NOMO-1 treated with dmso at 0.1 percent for 144 hours (cell line): Measurements from ENCODE around the gene MGA.

Experiments
- DNase-seq: peaks from one replicate; lab custom pipeline; 2025; ENCODE audit not compliant: unreplicated experiment; lab: John Stamatoyannopoulos, UW

MGA gene

DNA sequence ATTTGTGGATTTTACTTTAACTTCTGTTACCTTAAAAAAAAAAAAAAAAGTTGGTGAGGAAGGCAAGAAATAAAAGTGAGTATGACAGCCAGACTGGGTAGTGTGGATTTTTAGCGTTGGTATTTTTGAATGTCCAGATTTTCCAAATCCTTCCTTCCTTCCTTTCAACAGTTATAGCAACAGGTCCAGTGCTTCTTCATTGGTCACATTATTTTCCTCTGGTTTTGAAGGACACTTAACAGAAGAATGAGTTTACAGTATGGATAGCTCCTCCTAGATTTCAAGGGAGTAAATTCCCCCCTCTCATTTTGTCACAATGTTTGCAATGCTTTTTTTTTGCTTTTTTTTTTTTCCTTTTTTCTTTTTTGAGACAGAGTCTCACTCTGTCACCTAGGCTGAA is 120.5 kb downstream of the MGA start:
- no peak for DNase-seq

DNA sequence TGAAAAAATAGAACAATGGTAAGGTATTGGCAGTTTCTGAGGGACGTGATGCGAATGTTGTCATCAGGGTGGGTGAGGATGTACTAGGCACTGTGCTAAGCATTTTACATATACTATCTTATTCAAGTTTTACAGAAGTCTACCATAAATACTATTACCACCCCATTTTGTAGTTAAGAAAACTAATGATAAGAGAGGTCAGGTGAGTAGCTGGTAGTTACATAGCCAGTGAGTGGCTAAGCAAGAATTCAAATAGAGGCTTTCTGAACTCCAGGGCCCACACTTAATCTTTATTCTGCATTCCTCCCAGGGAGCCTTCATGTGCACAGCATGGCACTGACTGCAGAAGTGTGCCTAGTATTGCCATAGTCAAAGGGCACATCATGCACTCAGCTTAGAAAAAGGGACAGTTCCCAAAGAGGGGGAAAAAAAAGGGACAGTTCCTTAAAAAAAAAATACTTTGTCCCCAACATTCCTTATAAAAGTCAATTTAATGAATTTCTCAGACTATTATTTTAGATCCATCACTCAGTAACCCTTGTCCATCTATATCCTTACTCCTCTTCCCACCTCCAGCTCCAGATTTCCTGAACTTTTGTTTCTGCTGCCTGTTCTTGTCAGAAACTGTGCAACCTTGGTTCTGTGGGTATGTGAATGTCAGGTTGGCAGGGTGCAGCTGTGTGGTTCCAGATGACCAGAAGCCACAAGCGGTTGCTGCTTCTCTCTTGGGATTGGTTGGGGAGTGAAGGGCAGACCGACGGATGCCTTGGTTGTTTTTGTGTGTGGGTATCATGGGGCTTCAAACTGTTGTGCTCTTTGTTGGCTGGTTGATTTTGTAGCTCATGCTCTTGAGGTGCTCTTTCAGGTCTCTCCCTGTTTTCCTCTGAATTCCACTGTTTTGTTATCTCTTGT is 122.4 kb downstream of the MGA start:
- no peak for DNase-seq

DNA sequence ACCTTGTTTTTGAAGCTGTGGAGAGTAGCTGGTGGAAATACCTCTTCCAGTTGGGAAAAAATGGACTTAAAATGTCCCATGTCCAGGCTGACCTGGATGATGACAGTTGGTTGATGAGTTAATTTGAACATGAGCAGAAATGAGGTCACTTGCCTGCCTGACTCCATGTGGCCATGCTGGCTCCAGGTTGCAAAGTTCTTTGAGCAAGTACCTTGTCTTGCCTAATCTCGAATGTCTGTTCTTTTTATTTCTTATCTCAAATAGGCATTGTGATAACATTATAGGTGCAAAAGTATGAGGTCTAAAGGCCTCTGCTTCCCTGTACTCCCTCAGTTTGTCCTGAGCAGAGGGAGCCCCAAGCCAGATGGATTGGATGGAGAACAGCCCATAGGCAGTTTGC is 123.1 kb downstream of the MGA start:
- no peak for DNase-seq

DNA sequence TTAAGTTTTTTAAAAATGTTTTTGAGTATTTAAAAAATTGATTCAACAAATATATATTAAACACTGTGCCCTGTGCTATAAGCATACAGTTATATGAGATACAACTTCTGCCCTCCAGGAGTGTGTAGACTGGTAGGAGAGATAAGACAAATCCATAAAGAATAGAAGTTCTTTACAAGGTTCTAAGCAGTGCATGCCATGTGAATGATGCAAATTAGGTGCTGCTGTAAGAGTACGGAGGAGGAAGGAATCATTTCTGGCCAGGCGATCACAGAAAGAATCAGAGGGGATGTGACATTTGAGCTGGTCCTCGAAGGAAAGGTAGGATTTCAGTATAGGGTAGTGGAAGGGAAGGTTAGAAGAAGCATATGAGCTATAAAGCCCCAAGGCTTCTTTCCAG is 128.1 kb downstream of the MGA start:
- no peak for DNase-seq

DNA sequence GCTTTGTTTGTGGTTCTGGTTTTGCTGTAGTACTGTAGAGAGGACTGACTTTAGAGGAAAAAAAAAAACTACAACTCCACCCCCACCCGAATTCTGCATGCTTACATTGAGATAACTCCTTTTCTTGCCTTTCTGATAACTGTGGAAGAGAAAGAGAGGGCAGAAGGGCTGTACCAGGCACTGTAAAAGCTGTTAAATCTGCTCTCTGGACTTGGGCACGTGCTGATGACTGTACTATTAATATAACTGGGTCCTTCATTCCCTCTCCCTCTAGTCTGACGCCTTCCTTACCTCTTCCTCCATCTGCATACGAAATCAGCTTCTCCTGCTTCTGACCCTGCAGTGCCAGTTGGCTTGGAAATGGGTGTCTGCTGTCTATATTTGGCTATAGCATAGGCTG is 129.0 kb downstream of the MGA start:
- no peak for DNase-seq

DNA sequence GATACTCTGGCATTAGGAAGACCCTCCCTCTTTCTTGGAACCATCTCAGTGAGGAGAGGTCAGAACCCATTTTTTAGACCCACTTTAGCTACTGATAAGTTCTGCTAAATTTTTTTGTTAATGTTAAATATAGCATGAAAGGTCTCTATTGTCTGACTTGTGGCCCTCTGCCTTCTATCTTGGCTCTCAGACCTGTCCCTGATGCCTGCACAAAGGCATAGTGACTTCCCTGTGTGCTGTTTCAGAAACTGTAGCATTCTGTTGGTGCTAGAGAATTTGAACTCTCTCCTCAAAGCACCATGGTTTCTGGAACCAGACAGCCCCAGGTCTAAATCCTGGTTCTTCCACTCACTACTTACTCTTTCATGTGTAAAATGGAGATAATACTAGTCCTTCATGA is 129.5 kb downstream of the MGA start:
- DNase-seq = no peak

DNA sequence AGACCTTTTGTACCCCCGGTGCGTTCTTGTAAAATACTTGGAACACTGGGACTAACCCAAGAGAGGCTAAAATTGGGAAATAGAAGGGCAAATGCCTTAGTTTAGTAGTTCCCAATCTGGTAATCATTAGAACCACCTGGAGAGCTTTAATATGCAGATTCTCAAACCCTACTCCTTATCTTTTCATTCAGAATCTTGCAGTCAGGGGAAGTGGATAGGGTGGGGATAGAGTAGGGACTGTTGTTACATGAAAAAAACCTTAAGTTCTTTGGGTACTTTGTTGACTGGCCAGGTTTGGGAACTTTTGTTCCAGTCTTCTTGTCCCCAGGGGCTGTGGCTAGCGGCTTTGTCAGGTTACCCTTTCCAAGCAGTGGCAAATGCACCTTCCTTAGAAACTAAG is 130.0 kb downstream of the MGA start:
- DNase-seq = no peak

DNA sequence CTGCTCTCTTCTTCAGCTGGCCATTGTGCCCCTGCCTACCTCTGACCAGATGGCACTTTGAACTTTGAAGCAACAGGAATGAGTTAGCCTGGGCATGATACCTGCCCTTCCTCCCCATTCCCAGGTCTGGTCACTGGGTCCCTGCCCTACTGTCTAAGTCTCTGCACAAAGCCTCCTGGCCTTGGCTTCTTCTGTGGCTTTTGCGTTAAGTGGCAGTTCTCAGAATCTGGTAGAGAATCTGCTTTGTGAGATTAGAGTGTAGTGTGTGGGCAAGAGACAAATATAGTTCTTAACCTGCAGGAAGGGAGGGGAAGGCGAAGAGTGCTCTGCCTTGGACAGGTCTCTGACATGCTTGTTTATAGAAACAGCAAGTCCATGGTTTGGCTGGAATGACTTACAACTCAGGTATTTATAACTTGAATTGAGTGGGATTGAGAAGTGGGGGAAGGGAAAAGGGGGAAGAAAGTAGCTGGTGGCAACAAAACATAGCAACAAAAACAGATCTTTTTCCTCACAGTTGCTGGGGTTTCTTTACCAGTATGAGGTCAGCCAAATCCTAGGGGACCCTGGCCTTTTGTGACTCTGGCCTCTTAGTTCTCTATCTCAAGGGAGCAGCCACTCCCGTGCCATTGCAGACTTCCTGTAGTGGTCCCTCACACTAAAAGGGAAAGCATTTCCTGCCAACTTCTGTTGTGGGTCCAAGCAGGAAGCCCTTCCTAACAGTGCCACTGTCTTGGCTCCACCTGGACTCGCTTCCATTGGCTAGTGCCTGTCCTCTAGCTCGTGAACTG is 130.7 kb downstream of the MGA start:
- no peak for DNase-seq

DNA sequence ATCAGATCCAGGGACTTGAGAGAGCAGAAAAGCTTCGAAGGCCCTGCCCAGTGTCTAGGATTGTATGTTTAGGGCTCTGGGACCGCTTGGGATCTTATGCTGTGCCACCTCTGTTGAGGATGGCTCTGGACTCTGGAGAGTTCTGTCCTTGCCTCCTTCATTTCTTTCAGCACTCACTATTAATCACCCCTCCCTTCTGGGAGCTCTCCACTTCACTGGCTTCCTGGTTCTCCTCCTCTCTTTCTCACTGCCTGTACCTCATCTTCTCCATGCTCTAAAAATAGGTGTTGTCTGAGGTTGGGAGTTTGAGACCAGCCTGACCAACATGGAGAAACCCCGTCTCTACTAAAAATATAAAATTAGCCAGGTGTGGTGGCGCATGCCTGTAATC is 131.3 kb downstream of the MGA start:
- no peak for DNase-seq

DNA sequence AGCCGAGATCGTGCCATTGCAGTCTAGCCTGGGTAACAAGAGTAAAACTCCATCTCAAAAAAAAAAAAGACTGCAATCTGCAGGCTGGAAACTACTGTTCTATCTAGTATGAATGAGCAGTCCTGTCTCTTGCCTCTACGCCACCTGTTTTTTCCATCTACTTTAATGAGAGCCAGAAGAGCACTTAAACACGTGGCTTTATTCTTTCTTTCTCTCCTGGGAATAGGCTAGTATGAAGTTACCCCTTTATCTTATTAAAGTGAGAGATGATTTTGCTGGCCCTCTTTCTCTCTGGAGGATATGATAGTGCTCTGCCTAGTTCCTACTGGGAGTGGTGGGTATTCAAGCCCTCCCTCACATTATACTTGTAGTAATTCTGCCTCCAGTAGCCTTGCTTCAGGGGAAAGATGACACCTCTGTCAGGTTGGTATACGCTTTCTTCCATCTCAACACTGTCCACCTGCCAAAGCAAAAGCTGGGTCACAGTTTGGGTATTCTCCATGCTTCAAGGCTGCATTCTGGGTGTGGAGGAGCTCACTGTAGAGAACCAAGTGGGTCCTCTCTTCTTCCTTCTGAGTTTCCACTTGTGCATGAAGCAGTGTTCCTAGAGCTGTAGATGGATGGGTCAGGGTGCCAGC is 131.9 kb downstream of the MGA start:
- no peak for DNase-seq

DNA sequence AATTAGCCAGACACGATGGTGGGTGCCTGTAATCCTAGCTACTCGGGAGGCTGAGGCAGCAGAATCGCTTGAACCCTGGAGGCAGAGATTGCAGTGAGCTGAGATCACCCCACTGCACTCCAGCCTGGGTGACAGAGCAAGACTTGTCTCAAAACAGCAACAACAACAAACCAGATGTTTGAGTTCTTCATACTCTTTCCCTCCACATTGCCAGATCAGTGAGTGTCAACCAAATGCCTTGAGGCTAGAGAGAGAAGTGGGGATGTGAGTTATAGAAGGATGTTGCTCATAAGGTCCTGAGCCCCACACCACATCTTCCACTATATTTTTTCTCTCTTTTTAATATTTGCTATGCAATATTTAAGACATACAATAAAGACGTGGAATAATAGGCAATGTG is 133.9 kb downstream of the MGA start:
- DNase-seq = no peak

DNA sequence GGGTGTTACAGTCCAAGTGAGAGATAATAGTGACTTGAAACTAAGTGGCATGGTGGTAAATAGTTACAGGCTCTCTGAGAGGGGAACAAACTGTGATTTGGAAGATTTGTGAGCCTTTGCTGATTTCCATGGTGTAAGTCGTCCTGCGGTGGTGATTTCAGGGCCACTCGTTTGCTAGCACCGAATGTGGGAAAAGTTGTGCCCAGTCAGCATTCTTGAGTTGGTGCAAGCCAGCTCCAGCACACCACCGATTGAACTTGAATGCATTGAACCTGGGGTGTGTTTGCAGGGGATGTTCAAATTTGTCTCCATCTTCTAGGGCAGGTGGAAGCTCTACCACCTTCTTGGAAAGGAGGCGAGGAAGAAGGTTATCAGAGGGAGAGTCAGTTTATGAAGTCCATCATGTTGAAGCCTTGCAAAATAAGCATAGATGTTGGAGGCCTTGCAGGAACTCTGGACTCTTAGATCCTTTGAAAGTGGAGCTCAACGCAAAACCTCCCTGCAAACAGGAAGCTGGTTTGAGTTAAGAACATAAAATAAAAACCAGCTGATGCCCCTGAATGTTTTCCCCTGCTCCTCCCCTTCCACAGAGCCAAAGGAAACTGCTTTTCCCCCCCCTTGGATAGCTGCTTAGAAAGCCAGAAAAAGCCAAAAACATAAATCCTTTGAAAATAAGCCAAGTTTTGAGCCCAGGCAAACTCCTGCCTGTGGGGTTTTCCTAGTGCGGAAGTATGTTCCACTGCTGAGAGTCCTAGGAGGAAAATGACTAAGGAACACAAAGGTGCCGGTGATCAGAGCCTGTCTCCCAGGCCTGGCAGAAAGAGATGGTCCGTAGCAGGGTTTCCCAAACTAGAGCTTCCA is 136.0 kb downstream of the MGA start:
- DNase-seq = no peak

DNA sequence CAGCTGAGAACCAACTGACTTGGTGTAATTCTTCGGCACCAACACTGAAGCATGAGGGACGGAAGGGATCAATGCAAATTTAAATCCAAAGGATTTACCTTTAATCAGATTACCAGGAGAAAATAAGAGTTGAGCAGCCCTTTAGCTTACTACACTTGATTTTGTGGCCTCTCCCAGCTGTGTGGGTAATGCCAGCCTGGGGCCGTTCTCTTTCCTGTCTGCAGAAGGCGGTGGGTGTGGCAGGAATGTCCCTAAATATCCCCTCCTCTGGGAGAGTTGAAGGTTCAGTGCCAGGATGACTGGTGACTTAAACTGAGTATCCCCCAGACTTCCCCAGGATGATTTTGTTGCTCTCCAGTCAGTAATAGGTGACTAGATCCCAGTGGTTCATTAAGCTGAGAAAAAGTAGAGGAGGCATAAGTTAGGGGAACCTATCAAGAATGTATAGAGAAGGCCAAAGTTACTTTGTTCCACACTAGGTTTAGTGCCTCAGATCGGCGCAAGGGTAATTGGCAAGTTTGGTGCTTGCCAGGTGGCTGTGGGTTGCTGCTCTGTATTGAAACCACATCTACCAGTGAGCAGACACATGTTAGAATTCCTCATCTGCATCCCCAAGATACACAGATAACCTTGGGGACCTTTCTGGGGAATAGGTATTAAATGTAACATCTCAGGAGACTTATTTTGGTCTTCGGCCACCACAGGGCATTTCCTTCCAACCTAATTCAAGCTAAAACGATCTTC is 137.2 kb downstream of the MGA start:
- no peak for DNase-seq

DNA sequence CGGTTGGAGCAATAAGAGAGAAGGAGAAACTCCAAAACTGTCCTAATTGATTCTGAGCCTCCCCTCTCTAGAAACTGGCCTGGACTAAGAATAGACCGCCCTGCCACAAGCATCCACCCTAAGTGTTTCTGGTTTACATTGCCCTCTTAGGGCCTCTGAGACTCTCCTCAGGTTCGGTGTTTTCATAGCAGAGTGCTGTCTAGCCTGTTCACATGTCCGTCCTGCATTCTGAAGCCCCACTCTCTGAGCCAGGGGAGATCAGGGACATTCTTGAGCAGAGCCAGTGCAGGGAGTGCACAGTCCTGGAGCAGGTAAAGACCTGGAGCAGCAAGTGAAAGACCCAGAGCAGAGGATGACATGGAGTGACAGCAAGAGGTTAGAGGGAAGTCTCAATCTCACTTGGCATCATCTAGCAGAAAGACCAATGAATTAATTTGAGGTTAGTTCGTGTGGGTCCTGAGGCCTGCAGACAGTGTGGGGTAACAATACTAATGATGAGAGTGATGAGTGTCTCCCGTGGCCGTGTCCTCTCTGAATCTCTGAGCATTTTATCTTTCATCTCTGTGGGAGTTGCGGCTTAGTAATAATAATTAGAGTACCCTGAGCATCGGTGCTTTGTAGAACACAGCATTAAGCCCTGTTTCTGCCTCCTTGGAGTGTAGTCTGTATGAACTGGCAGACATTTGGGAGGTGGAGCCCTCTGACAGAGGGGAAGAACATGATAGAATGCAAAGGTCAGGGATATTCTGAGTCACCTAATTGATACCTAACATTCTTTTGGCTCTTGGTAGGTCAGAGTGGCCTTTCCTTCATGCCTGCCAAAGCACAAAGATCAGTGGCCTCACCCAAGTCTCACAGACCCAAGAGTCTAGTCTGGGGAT is 138.6 kb downstream of the MGA start:
- no peak for DNase-seq

DNA sequence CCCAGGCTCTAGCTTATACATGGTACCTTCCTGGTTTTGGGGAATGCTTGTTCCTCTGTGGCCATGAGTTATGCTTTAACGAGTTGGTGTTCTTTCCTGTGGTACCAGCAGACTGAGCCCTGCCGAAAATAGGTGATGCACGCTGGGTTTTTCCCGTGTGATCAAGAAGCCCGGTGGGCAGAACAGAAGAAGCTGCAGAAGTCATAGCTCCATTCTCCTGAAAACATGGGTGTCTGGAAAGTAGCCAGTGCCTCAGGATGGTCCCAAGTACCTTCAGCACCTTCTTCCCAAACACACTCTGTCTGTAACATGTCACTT is 139.2 kb downstream of the MGA start:
- no peak for DNase-seq

DNA sequence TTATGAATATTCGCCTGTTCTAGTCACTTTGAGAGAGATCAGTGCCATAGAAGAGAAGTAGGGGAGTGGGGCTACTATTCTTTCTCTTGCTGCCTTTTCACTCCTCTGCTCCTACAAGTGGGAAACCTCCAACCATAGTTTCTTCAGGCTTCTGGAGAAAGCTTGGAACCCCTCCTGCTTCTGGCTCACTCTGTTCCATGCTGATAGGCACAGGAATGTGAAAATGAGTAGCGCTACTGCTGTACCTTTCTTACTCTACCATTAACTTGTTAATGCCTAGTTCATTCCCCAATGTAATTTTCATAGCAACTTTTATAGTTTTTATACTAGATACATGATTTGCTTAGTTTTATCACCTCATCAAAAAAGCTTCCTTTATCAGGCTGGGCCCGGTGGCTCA is 141.0 kb downstream of the MGA start:
- no peak for DNase-seq

DNA sequence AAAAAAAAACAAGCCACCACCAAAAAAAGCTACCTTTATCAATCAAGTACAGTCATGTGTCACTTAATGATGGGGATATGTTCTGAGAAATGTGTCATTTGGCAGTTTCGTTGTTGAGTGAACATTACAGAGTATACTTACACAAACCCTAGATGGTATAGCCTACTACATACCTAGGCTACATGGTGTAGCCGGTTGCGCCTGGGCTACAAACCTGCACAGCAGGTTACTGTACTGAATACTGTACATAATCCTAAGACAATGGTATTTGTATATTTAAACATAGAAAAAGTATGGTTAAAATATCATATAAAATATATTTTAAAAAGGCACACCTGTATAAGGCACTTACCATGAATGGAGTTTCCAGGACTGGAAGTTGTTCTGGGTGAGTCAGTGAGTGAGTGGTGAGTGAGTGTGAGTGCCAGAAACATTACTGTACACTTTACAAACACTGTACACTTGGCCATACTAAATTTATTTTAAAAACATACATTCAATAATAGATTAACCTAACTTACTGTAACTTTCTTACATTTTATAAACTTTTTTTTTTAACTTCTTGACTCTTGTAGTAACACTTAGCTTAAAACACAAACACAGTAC is 141.7 kb downstream of the MGA start:
- DNase-seq = no peak

DNA sequence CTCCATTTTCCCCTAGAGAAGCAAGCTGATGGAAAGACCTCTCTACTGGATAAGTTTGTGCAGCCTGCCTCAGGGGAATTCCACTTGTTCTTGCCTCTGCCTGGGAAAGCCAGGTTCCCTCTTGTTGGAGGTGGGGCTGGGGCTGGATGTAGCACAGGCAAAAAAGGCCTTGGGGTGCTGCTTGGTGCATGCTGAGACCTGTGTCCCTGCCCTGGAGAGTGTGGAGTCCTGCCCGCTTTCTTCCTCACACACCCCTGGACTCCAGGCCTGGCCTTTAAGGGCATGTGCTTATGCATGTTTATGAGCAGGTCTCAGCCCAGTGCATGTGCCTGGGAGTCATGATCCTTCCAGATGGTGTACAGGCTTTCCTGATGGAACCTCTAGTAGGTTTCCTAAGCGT is 144.2 kb downstream of the MGA start:
- no peak for DNase-seq
